NCI-H2029 treated with DMSO at 0.1 percent for 48 hours (cell line): ENCODE results near the gene TRIP6.
"Not testable (repeated sequence)": the region's sequence is repeated elsewhere in the genome, so short reads cannot be mapped to it uniquely, and the experiment has no call there.

Source experiments
- DNase-seq: peaks from one replicate; lab custom pipeline; 2025; lab: John Stamatoyannopoulos, UW

The TRIP6 gene

DNA sequence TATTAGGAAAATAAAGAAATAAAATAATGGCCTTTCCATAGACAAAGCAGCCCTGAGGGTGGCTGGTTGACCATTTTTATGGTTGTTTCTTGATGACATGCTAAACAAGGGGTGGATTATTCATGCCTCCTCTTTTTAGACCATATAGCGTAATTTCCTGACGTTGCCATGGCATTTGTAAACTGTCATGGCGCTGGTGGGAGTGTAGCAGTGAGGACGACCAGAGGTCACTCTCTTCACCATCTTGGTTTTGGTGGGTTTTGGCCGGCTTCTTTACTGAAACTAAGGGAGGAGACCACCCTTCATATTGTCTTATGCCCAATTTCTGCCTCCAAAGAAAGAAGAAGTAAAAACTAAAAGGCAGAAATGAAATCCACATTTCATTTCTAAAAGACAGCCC is 52.1 kb downstream of the TRIP6 start:
- not testable (repeated sequence) for DNase-seq

DNA sequence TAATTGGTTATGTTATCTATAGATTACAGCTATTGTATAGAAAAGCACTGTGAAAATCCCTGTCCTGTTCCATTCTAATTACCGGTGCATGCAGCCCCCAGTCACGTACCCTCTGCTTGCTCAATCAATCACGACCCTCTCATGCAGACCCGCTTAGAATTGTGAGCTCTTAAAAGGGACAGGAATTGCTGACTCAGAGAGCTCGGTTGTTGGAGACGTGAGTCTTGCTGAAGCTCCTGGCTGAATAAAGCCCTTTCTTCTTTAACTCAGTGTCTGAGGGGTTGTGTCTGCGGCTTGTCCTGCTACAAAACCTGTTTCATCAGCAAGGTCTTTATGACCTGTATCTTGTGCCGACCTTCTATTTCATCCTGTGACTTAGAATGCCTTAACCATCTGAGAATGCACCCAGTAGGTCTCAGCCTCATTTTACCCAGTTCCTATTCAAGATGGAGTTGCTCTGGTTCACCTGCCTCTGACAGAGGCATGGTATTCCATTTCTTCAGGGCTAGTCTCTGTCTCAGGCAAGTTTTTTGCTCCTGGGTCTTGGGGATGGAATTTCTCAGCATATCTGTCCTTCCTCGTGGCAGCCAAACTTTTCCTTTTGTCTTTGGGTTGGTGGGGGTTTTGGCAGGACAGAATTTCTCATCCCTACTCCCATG is 52.7 kb downstream of the TRIP6 start:
- DNase-seq = not testable (repeated sequence)

DNA sequence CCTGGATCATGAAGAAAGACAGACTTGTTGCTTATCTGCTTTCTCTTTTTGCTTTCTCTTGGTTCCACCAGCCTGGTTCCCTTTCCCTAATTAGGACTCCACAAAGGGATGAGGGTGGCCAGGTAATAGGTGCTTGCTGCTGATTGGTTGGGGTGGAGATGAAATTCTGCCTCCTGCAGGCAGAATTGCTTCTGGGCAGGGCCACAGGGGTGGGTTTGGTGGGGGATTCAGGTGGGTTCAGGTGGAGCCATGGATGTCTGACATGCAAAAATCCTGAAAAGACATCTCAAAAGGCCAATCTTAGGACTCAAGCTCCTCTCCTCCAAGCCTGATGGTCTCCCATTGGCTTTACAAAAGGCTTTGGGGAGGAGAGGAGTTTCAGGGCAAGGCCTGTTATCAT is 53.9 kb downstream of the TRIP6 start:
- DNase-seq = no peak
